K562 (cell line): Measurements from ENCODE around the gene TDO2. TPM values are rescaled to one million over a fixed set of nuclear protein-coding genes. Genes with fewer than 3 reads are reported as not detected.

ENCODE experiments used
- ATAC-seq: fragments of 200-7000 bp; cut with Tn5 transposase; 3 replicates; pipeline ENCODE4 v1.9.1; 2020; ENCODE audit warnings: moderate library complexity
- BruUV-seq: library from RNA; stranded (reverse); fragments of 400-500 nt; replicated peaks from 2 replicates; lab custom pipeline; 2021; lab: Mats Ljungman, UMichigan
- CTCF ChIA-PET: fragments of 300-600 bp; formaldehyde crosslinking; extraction: SDS; loops from one replicate; lab custom pipeline; 2021; ENCODE audit warnings: low intra/inter-chr PET ratio; lab: Yijun Ruan, JAX
- POLR2A ChIA-PET: fragments of 300-600, 350-650 bp; sonication (Branson Sonifier 250); formaldehyde crosslinking; extraction: SDS; loops from one replicate; lab custom pipeline; 2021; ENCODE audit warnings: antibody characterized with exemption, inconsistent platforms; lab: Yijun Ruan, JAX
- DNase-seq, 4 experiments: peaks; one replicate each; pipeline versions ENCODE4 v3.0.0 to v3.0.0-alpha.2; 2011 to 2018; ENCODE audit warnings: low spot score in 3 of 4, mixed read lengths in 3 of 4; ENCODE audit errors: extremely low read depth in 1 of 4
- FAIRE-seq: peaks from 2 replicates; lab custom pipeline; 2011; peaks lifted over from hg19 to GRCh38; lab: Jason Lieb, UNC
- H2AFZ ChIP-seq: 2 replicates; pipeline ENCODE4 v1.6.0; 2011; ENCODE audit warnings: low read depth, low read length, control low read depth, inconsistent platforms
- H3K27ac ChIP-seq: fragments of 200-600 bp; 3 replicates; pipeline ENCODE4 v1.8.0; 2011; ENCODE audit warnings: low read depth, mild to moderate bottlenecking, control low read depth, inconsistent platforms, low read length, moderate library complexity, mixed read lengths; ENCODE audit errors: extremely low read depth
- H3K27me3 ChIP-seq, 2 experiments: fragments of 300-600 bp in 1 of 2; 2 replicates in 1 of 2; 3 replicates in 1 of 2; pipeline versions ENCODE4 v1.6.0 to v1.8.0; 2011; ENCODE audit warnings: inconsistent platforms in 2 of 2, low read length in 2 of 2, mild to moderate bottlenecking in 1 of 2, mixed read lengths in 1 of 2, moderate library complexity in 1 of 2; ENCODE audit not compliant: control insufficient read depth in 2 of 2, insufficient read depth in 2 of 2
- H3K36me3 ChIP-seq: fragments of 300-600 bp; 3 replicates; pipeline ENCODE4 v1.8.0; 2011; ENCODE audit warnings: mild to moderate bottlenecking, low read length, inconsistent platforms; ENCODE audit not compliant: control insufficient read depth, insufficient read depth
- H3K4me1 ChIP-seq, 2 experiments: fragments of 200-600 bp in 1 of 2; replicated peaks in 1 of 2; 2 replicates in 1 of 2; 3 replicates in 1 of 2; pipeline versions ENCODE4 v1.5.1 to v1.8.0; 2011; ENCODE audit warnings: inconsistent platforms in 2 of 2, low read length in 2 of 2, mild to moderate bottlenecking in 1 of 2, mixed read lengths in 1 of 2, moderate library complexity in 1 of 2; ENCODE audit not compliant: control insufficient read depth in 2 of 2, insufficient read depth in 2 of 2
- H3K4me2 ChIP-seq: 2 replicates; pipeline ENCODE4 v1.6.1; 2011; ENCODE audit warnings: low read length, control low read depth, inconsistent platforms, mixed read lengths; ENCODE audit not compliant: insufficient read depth
- H3K4me3 ChIP-seq: fragments of 200-600 bp; sonication (generic), shearing (Covaris generic); 2 replicates; pipeline ENCODE4 v1.5.1; 2016; ENCODE audit warnings: control low read depth, inconsistent platforms
- H3K79me2 ChIP-seq: fragments of 200-600 bp; 3 replicates; pipeline ENCODE4 v1.8.0; 2011; ENCODE audit warnings: low read length, inconsistent platforms; ENCODE audit not compliant: control insufficient read depth, insufficient read depth
- H3K9ac ChIP-seq, 2 experiments: 2 replicates each; pipeline versions ENCODE4 v1.6.0 to v1.6.1; 2011; ENCODE audit warnings: low read depth in 2 of 2, low read length in 2 of 2, control low read depth in 1 of 2, inconsistent platforms in 1 of 2, mild to moderate bottlenecking in 1 of 2, mixed read lengths in 1 of 2; ENCODE audit not compliant: insufficient read depth in 1 of 2
- H3K9me1 ChIP-seq: one replicate; pipeline ENCODE4 v1.6.0; 2011; ENCODE audit warnings: inconsistent platforms, mild to moderate bottlenecking, low read length, moderate library complexity; ENCODE audit not compliant: control insufficient read depth, insufficient read depth
- H3K9me3 ChIP-seq: replicated peaks from 2 replicates; pipeline ENCODE4 v1.5.1; 2011; ENCODE audit warnings: low read depth, low read length, inconsistent platforms; ENCODE audit not compliant: control insufficient read depth, insufficient read depth
- H4K20me1 ChIP-seq: replicated peaks from 2 replicates; pipeline ENCODE4 v1.6.1; 2011; ENCODE audit warnings: low read length, inconsistent platforms, mixed read lengths; ENCODE audit not compliant: control insufficient read depth, insufficient read depth
- MAFF ChIP-seq: IDR thresholded peaks from 2 replicates; pipeline ENCODE4 v1.6.1; 2012; ENCODE audit warnings: low read length, improper control_type of control experiment
- NBN ChIP-seq: fragments of 450-650 bp; IDR thresholded peaks from 2 replicates; pipeline ENCODE4 v1.6.1; 2016; ENCODE audit warnings: low read depth, mild to moderate bottlenecking
- PHTF2 ChIP-seq: fragments of 250-450 bp; sonication (Bioruptor Pico); IDR thresholded peaks from 2 replicates; pipeline ENCODE4 v1.5.0; 2021; ENCODE audit warnings: mild to moderate bottlenecking
- RBBP5 ChIP-seq: fragments of 200-600 bp; sonication (generic); IDR thresholded peaks from 2 replicates; pipeline ENCODE4 v1.6.1; 2012; ENCODE audit warnings: borderline replicate concordance, mild to moderate bottlenecking, low read length, control low read depth, inconsistent platforms; ENCODE audit not compliant: insufficient read depth, poor library complexity, severe bottlenecking
- TCF7L2 ChIP-seq: fragments of 150-350 bp; IDR thresholded peaks from 2 replicates; pipeline ENCODE4 v1.6.1; 2016; ENCODE audit warnings: low read depth, mild to moderate bottlenecking, low read length, moderate library complexity
- TRIM28 ChIP-seq: fragments of 450-650 bp; IDR thresholded peaks from 2 replicates; pipeline ENCODE4 v1.6.1; 2017
- ZBTB49 ChIP-seq: sonication (generic); formaldehyde crosslinking; IDR thresholded peaks from 2 replicates; pipeline ENCODE4 v1.8.0; 2022; ENCODE audit warnings: missing genetic modification reagents, mild to moderate bottlenecking, borderline replicate concordance
- ZNF174 ChIP-seq: fragments of 250-450 bp; sonication (Bioruptor Pico); IDR thresholded peaks from 2 replicates; pipeline ENCODE4 v1.4.0; 2020; ENCODE audit warnings: mild to moderate bottlenecking
- ZNF324 ChIP-seq: fragments of 250-450 bp; sonication (Bioruptor Pico); IDR thresholded peaks from 2 replicates; pipeline ENCODE4 v1.4.0; 2020; ENCODE audit warnings: mild to moderate bottlenecking
- ZNF586 ChIP-seq: fragments of 450-650 bp; formaldehyde crosslinking; conservative IDR thresholded peaks from 2 replicates; pipeline ENCODE4 v1.4.0; 2020; ENCODE audit warnings: mild to moderate bottlenecking, moderate library complexity
- WGBS: fragments of 100-300 bp; shearing (Covaris generic); methylation state at CpG from one replicate; pipeline ENCODE4 v1.1.6; 2016; ENCODE audit warnings: low coverage, mixed read lengths; ENCODE audit not compliant: insufficient coverage; ENCODE audit errors: missing lambda C conversion rate; 5-methylcytosine and 5-hydroxymethylcytosine counted together
- in situ Hi-C: fragments of 300-500 bp; cut with MboI; formaldehyde crosslinking; loops from 4 replicates; pipeline ENCODE4 v1.15.0; 2018; ENCODE audit warnings: inconsistent platforms, mixed read lengths
- intact Hi-C: fragments of 100-400 bp; cut with micrococcal nuclease; formaldehyde crosslinking; loops from 2 replicates; pipeline ENCODE4 v1.14.2; 2022
- polyA plus RNA-seq, 8 experiments: library from polyadenylated mRNA; depleted of rRNA in 4 of 8; stranded (reverse) in 5 of 8; unstranded in 3 of 8; fragments of >200 nt; fragmentation: Nextera tagmentation in 2 of 8; fragmentation: Illumina TruSeq in 1 of 8; extraction: Ambion mirVana in 2 of 8; extraction: Trizol in 1 of 8; gene quantifications; 2 replicates each; pipeline versions ENCODE4 v1.2.1 to v1.2.3, GENCODE V29; 2011 to 2014; ENCODE audit warnings: inconsistent platforms in 1 of 8, missing spikeins in 1 of 8
- total RNA-seq, 7 experiments: library from RNA; depleted of rRNA in 6 of 7; stranded (reverse); fragments of >200 nt in 6 of 7; fragmentation: Illumina TruSeq in 2 of 7; extraction: Trizol in 2 of 7; gene quantifications; 2 replicates each; pipeline versions ENCODE4 v1.2.1 to v1.2.3, GENCODE V29; 2011 to 2021; ENCODE audit warnings: low replicate concordance in 1 of 7
- TF ChIP-seq, protein P1 (sequence below): fragments of 250-450 bp; sonication (Bioruptor Pico); IDR thresholded peaks from 2 replicates; pipeline ENCODE4 v1.9.0; 2021; ENCODE audit warnings: mild to moderate bottlenecking, inconsistent platforms
- TF ChIP-seq, protein P2 (sequence below), 2 experiments: IDR thresholded peaks; 2 replicates each; pipeline ENCODE4 v1.6.1; 2012; ENCODE audit warnings: improper control_type of control experiment in 2 of 2, low read depth in 2 of 2, low read length in 2 of 2, borderline replicate concordance in 1 of 2
- TF ChIP-seq, protein P3 (sequence below): fragments of 250-450 bp; sonication (Bioruptor Pico); IDR thresholded peaks from 2 replicates; pipeline ENCODE4 v1.5.0; 2020; ENCODE audit warnings: mild to moderate bottlenecking, borderline replicate concordance

Gene TDO2
- total and polyA plus RNA-seq, 9 of the 15 experiments (the other 6 are each of a cell fraction or from before 2014, with no cell fraction given): 0.09 to 0.65 (median 0.22) TPM; not detected in 2

GRCh38 chr4:155877971-155878370, 25.5 kb upstream of the TDO2 start (continued):
- no peak for TF ChIP-seq MAFF
- no peak for TF ChIP-seq RBBP5
- TF ChIP-seq, protein P1, sequence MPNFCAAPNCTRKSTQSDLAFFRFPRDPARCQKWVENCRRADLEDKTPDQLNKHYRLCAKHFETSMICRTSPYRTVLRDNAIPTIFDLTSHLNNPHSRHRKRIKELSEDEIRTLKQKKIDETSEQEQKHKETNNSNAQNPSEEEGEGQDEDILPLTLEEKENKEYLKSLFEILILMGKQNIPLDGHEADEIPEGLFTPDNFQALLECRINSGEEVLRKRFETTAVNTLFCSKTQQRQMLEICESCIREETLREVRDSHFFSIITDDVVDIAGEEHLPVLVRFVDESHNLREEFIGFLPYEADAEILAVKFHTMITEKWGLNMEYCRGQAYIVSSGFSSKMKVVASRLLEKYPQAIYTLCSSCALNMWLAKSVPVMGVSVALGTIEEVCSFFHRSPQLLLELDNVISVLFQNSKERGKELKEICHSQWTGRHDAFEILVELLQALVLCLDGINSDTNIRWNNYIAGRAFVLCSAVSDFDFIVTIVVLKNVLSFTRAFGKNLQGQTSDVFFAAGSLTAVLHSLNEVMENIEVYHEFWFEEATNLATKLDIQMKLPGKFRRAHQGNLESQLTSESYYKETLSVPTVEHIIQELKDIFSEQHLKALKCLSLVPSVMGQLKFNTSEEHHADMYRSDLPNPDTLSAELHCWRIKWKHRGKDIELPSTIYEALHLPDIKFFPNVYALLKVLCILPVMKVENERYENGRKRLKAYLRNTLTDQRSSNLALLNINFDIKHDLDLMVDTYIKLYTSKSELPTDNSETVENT: no peak
- no peak for TF ChIP-seq ZNF174 (CRISPR knock-in tag)
- no peak for TF ChIP-seq PHTF2 (CRISPR knock-in tag)
- TF ChIP-seq ZNF586 (CRISPR knock-in tag): no peak

GRCh38 chr4:155878611-155879010, 24.9 kb upstream of the TDO2 start:
- ChIA-PET POLR2A (no interaction called here), CTCF (no interaction called here)
- DNase-seq: no peak
- no peak for ATAC-seq
- Histone ChIP-seq H2AFZ (no peak overlapping the region), H3K9ac (no peak overlapping the region), H3K27me3 (no peaks in the 10 kb centered on the region), H3K9me1 (no peaks in the 10 kb centered on the region), H3K36me3 (no peaks in the 10 kb centered on the region), H3K4me3 (no peak overlapping the region), H3K79me2 (no peaks in the 10 kb centered on the region), H4K20me1 (no peaks in the 10 kb centered on the region), H3K4me1 (no peaks in the 10 kb centered on the region), H3K4me2 (no peak overlapping the region), H3K9me3 (no peaks in the 10 kb centered on the region), H3K27ac (no peak overlapping the region)
- no TSS peak for BruUV-seq
- in situ Hi-C loops (no loop called here), intact Hi-C loops (no loop called here)
- no peak for FAIRE-seq
- WGBS: 0% methylated on average over 2 of the region's 2 CpGs
- TF ChIP-seq, protein P2, sequence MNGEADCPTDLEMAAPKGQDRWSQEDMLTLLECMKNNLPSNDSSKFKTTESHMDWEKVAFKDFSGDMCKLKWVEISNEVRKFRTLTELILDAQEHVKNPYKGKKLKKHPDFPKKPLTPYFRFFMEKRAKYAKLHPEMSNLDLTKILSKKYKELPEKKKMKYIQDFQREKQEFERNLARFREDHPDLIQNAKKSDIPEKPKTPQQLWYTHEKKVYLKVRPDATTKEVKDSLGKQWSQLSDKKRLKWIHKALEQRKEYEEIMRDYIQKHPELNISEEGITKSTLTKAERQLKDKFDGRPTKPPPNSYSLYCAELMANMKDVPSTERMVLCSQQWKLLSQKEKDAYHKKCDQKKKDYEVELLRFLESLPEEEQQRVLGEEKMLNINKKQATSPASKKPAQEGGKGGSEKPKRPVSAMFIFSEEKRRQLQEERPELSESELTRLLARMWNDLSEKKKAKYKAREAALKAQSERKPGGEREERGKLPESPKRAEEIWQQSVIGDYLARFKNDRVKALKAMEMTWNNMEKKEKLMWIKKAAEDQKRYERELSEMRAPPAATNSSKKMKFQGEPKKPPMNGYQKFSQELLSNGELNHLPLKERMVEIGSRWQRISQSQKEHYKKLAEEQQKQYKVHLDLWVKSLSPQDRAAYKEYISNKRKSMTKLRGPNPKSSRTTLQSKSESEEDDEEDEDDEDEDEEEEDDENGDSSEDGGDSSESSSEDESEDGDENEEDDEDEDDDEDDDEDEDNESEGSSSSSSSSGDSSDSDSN (IDR thresholded peaks at IDR 0.05; ENCODE audit: borderline replicate concordance in 1 of 2, low read depth in 2 of 2, low read length in 2 of 2): no peak
- TF ChIP-seq TCF7L2 (no peak), NBN (no peak), ZNF324 (CRISPR knock-in tag) (no peak), TRIM28 (no peak), ZBTB49 (CRISPR knock-in tag) (no peak)
- TF ChIP-seq, protein P3, sequence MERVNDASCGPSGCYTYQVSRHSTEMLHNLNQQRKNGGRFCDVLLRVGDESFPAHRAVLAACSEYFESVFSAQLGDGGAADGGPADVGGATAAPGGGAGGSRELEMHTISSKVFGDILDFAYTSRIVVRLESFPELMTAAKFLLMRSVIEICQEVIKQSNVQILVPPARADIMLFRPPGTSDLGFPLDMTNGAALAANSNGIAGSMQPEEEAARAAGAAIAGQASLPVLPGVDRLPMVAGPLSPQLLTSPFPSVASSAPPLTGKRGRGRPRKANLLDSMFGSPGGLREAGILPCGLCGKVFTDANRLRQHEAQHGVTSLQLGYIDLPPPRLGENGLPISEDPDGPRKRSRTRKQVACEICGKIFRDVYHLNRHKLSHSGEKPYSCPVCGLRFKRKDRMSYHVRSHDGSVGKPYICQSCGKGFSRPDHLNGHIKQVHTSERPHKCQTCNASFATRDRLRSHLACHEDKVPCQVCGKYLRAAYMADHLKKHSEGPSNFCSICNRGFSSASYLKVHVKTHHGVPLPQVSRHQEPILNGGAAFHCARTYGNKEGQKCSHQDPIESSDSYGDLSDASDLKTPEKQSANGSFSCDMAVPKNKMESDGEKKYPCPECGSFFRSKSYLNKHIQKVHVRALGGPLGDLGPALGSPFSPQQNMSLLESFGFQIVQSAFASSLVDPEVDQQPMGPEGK (CRISPR knock-in tag): no peak
